ENCODE data around the gene PMPCA. TPM values are rescaled to one million over a fixed set of nuclear protein-coding genes. Genes with fewer than 3 reads are reported as not detected.

Gene PMPCA
- total and polyA plus RNA-seq, 2 experiments from 2014 or later: 61.3 to 88.2 TPM

- no peaks in the 10 kb centered on the region for H3K27me3 ChIP-seq (ENCODE audit: insufficient read depth)
- H3K79me2 ChIP-seq (replicated peaks; ENCODE audit: insufficient read depth): no peaks in the 10 kb centered on the region
- H3K27ac ChIP-seq (ENCODE audit: low read depth): 0 out of 2 replicates have a peak overlapping the region, but pooled peaks have one; percentile 39
- H3K4me1 ChIP-seq (ENCODE audit: insufficient read depth): no peaks in the 10 kb centered on the region
- no peaks in the 10 kb centered on the region for H3K9me2 ChIP-seq (ENCODE audit: insufficient read depth)
- Mint-ChIP-seq H3K36me3 (ENCODE audit: low read depth) (peaks cover 84% of the 10 kb centered on the region), H3K27me3 (ENCODE audit: insufficient read depth, low read depth, poor library complexity) (peaks cover 7% of the 10 kb centered on the region), H3K4me3 (no peak overlapping the region), H3K9me3 (peaks cover 4% of the 10 kb centered on the region; the same call in 2 of the 3 replicates), H3K4me1 (no peaks in the 10 kb centered on the region; the same call in 2 of the 3 replicates), H3K27ac (no peak overlapping the region)
- H3K4me3 ChIP-seq: no peak overlapping the region
- H3K36me3 ChIP-seq (ENCODE audit: insufficient read depth): peaks cover 25% of the 10 kb centered on the region
- 0 out of 2 replicates have a peak, but pooled peaks cover 13% of the 10 kb centered on the region for H3F3A ChIP-seq (replicated peaks; ENCODE audit: low read depth)
- DNase-seq (ENCODE audit: low spot score): peak; percentile 46
- TF ChIP-seq POLR2AphosphoS5 (IDR thresholded peaks at IDR 0.05; ENCODE audit: low read depth) (no peak), CTCF (conservative IDR thresholded peaks at IDR 0.05; ENCODE audit: low read depth in 2 of 2) (peak; percentile 32 to 36), ZNF462 (CRISPR knock-in tag; IDR thresholded peaks at IDR 0.05) (no peak)
- peak; percentile 64 for ATAC-seq
- peaks cover 3% of the 10 kb centered on the region; the same call in 1 of the 2 replicates for H4K20me1 ChIP-seq (replicated peaks; ENCODE audit: insufficient read depth)
- H3K4me2 ChIP-seq: no peak overlapping the region
- no peak overlapping the region for H2AFZ ChIP-seq
Measured at GRCh38 chr9:136451221-136451877, 40.9 kb downstream of the PMPCA start.

All from GM23338 (cell line).